ENCODE measurements around the gene MMADHC. TPM values are rescaled to one million over a fixed set of nuclear protein-coding genes. Genes with fewer than 3 reads are reported as not detected.
A peak's percentile ranks its signal among the peaks of the same experiment; 100 is the strongest.

The MMADHC gene
- total RNA-seq, 1 donor from 2014 or later, result 70.9 TPM

DNA sequence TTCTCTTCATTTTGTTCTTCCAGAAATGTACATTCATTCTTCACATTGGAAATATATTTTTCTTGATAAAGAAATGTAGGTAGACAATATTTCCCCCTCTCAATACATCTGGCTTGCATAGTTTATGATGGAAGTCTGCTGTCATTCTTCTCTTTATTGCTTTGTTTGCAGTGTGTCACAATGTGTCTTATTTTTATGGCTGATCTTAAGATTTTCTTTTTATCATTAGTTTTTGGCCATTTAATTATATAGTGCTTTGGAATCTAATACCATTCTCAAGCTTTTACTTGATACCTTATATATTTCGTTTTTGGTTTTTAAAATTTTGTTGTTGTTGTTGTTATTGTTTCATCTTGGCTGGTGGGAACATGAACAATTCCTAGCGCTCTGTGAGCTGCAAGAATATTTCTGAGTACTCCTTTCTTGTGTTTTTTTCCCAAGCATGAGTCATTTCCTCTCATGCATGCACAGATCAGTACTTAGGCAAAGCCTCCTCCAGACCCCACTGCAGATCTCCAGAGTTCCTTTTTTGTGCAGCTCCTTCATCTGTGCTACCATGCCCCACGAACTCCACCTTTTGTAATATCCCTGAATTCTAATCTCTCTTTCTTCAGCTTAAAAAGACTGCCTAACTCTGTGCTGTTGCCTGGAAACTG, 13.7 kb upstream of the MMADHC start:
- DNase-seq (no peak), ATAC-seq (peak; percentile 42)
- Histone ChIP-seq H3K4me3 (no peak overlapping the region), H3K4me1 (no peaks in the 10 kb centered on the region), H3K27me3 (no peaks in the 10 kb centered on the region), H3K27ac (no peak overlapping the region), H3K9me3 (no peaks in the 10 kb centered on the region), H3K36me3 (no peaks in the 10 kb centered on the region)
- TF ChIP-seq, protein P1, sequence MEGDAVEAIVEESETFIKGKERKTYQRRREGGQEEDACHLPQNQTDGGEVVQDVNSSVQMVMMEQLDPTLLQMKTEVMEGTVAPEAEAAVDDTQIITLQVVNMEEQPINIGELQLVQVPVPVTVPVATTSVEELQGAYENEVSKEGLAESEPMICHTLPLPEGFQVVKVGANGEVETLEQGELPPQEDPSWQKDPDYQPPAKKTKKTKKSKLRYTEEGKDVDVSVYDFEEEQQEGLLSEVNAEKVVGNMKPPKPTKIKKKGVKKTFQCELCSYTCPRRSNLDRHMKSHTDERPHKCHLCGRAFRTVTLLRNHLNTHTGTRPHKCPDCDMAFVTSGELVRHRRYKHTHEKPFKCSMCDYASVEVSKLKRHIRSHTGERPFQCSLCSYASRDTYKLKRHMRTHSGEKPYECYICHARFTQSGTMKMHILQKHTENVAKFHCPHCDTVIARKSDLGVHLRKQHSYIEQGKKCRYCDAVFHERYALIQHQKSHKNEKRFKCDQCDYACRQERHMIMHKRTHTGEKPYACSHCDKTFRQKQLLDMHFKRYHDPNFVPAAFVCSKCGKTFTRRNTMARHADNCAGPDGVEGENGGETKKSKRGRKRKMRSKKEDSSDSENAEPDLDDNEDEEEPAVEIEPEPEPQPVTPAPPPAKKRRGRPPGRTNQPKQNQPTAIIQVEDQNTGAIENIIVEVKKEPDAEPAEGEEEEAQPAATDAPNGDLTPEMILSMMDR (IDR thresholded peaks at IDR 0.05), result no peak
- intact Hi-C loops (cut with DNase I), result no loop called here

DNA sequence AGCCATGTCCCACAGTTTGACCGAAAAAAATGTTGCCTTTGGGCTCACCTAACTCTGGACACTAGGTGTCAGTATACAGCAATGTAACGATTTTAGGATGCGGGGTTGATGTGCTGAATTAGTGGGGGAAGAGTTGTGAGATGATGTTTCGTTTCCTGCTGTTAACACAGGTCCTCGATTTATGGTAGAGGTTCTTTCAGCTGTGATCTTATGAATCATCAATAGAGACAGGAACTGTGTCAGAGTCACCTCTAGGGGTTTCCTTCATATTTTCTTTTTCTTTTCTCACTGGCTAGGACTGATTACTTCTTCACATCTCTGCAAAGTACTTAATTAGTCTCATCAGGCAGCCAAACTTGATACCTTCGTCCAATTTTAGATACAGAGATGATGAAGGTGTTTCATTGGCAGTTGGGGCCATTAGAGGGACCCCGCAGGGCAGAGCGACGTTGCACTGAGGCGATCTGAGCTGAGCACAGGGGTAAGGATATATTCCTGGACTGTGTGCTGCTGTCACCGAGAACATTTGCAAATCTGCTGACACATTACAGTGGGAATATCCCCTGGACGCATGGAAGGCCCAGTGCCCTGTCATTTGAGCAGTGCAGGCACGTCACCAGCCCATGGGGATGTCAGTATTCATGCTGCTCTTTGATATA, 10.2 kb upstream of the MMADHC start:
- no peaks in the 10 kb centered on the region for H3K4me1 ChIP-seq
- intact Hi-C loops (cut with DNase I), result loop anchor here (10.0 kb wide), 1 partner anchor 897 kb away; no protein-coding TSS in a partner anchor
- no peak overlapping the region for H3K27ac ChIP-seq
- no peaks in the 10 kb centered on the region for H3K9me3 ChIP-seq
- ATAC-seq (peak; percentile 97), DNase-seq (no peak)
- TF ChIP-seq, protein P1 (IDR thresholded peaks at IDR 0.05), result peak; percentile 81
- H3K4me3 ChIP-seq, result peak overlapping the region; percentile 23
- H3K27me3 ChIP-seq, result no peaks in the 10 kb centered on the region
- H3K36me3 ChIP-seq, result no peaks in the 10 kb centered on the region

DNA sequence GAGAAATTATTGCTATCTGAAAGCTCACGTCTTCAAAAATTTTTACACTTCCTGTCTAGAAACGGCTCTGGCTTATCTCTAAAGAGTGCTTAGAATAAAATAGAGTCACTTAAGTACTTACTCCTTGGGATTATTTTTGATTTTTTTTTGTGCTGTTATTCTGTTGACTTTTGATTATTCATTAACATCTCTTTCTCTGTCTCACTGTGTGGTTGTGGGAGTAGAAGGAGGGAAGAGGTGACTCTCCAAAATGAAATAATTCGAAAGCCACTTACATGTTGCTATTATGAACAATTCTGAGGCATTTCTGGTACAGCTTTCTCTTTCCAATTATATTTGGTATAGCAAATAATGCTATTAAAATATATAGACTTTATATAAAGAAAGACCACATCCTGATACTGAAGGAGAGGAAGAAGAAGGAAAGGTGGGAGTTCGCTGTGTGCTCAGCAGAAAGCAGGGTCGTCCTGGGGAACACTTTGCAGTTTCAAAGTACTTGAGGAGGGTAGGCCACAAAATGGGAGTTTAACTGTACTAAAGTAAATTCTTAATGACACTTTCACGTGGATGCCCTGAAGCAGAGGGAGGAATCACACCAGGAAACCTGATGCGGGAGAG, 9.6 kb upstream of the MMADHC start:
- DNase-seq (no peak), ATAC-seq (no peak)
- H3K27me3 ChIP-seq, result no peaks in the 10 kb centered on the region
- H3K27ac ChIP-seq, result no peak overlapping the region
- H3K4me1 ChIP-seq, result no peaks in the 10 kb centered on the region
- no peaks in the 10 kb centered on the region for H3K36me3 ChIP-seq
- TF ChIP-seq, protein P1 (IDR thresholded peaks at IDR 0.05), result no peak
- no peaks in the 10 kb centered on the region for H3K9me3 ChIP-seq
- intact Hi-C loops (cut with DNase I), result loop anchor here (10.0 kb wide), 1 partner anchor 898 kb away; no protein-coding TSS in a partner anchor
- H3K4me3 ChIP-seq, result no peak overlapping the region

DNA sequence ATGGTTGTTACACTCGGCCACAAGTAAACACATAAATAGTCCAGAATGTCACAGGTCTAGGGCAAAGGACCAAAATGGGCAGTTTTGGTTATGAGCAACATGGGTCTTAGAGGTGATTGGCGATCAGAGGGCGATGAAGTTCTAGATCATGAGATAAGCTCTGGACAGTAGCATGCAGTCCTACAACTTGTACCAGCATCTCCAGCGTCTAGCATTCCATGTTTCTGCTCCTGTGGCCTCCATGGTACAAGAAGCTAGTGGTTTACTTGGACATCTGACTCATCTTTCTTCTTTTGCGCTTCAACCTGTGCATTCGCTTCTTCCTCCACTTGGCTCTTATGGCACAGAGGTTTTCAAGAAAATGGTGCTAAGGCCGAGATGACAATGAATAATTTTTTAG, 8.9 kb upstream of the MMADHC start:
- no peaks in the 10 kb centered on the region for H3K9me3 ChIP-seq
- TF ChIP-seq, protein P1 (IDR thresholded peaks at IDR 0.05), result no peak
- no peaks in the 10 kb centered on the region for H3K4me1 ChIP-seq
- H3K27me3 ChIP-seq, result no peaks in the 10 kb centered on the region
- H3K36me3 ChIP-seq, result no peaks in the 10 kb centered on the region
- no peak for DNase-seq
- no peak overlapping the region for H3K4me3 ChIP-seq
- H3K27ac ChIP-seq, result no peak overlapping the region
- intact Hi-C loops (cut with DNase I), result loop anchor here (10.0 kb wide), 1 partner anchor 898 kb away; no protein-coding TSS in a partner anchor
- ATAC-seq, result no peak

DNA sequence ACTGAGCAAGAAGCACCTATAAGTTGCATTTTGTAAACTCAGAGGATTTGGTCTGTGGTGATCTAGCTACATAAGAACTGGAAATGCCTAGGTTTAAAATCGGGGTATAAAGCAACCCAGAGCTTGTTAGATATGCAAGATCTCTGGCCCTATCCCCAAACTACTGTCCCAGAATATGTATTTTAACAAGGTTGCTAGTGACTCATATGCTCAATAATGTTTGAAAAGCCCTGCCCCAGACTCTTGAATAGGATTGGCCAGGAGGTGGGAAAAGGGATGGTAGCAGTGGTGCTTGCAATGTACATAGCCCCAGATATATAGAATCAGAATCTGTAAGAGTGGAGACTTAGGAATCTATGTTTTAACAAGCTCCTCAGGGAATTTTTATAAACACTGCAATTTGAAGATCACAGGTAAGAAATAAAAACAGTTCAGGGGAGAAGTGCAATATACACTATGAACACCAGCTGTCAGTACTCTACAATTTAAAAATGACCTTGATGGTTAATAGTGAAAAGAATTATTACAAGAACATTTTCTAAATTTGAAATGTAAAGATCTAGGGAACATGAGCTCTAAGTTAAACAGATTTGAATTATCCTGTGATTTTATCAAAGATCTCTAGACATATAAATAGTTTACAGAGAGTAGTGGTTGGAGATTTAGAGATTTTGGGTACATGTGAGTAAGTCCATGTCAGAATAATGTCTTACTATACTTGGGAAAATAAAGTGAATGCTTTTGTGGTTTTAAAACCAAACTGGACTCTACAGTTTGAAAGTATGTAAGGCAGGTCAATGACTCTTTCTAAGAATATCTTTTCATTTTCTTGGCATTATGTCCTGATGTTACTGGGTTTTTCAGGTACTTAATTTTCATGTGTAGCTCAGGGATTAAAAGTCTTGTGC, 7.7 kb upstream of the MMADHC start:
- no peaks in the 10 kb centered on the region for H3K36me3 ChIP-seq
- intact Hi-C loops (cut with DNase I), result loop anchor here (10.0 kb wide), 1 partner anchor 899 kb away; no protein-coding TSS in a partner anchor
- DNase-seq (no peak), ATAC-seq (no peak)
- no peak overlapping the region for H3K27ac ChIP-seq
- H3K4me3 ChIP-seq, result no peak overlapping the region
- no peaks in the 10 kb centered on the region for H3K27me3 ChIP-seq
- TF ChIP-seq, protein P1 (IDR thresholded peaks at IDR 0.05), result peak; percentile 20
- no peaks in the 10 kb centered on the region for H3K9me3 ChIP-seq
- no peaks in the 10 kb centered on the region for H3K4me1 ChIP-seq
